ENCODE results near the gene USP5. TPM values are rescaled to one million over a fixed set of nuclear protein-coding genes. Genes with fewer than 3 reads are reported as not detected.

The USP5 gene
- polyA plus RNA-seq, 3 donors, result 28.0 to 32.4 (median 29.9) TPM

DNA sequence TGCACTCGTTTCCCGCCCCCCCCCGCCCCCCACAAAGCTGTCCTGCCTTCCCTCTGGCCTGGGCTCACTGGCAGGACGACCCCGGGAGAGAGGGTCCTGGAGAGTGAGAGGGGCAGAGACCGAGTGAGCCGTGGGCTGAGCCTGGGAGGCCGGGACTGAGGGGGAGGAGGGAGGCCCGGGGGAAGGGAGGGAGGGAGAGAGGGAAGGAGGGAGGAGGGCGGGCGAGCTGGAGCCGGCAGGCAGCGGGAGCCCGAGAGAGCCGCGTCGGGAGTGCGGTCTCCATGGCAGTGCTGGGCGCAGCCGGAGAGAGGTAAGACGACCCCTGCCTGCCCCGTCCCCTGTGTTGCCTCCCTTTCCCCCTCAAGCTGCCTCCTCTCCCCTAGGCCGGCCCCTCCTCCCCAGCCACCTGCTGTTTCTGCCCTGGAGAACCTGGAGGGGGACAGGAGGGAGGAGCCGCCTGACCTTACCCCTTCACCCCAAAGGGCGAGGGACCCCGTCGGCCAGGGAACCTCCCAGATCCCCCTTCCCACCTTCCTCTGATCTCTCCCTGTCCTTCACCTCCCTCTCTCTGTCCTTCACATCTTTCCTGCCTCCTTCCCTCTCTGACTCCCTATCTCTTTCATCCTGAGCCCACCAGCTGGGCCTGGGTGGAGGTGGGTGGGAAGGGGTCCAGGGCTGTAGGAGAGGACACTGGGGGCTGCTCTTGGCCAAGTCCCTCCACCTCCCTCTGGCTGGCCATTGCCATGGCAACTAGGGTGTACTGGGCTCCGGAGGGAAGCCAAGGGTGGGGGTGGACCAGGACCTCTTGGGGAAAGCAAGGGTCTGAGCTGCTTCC is 30.1 kb upstream of the USP5 start, which contains the start of gene GPR162:
Gene GPR162 (plus strand): TSS at position 231 of the 835 bp plus-strand sequence. CDS start 2,078 bp downstream, outside the sequence.
- Mint-ChIP-seq H3K4me1 (peaks cover 36% of the 10 kb centered on the region), H3K27ac (peak within 1 kb of the TSS; percentile 62 to 91 (median 89)), H3K4me3 (peak within 1 kb of the TSS; percentile 82 to 93), H3K9me3 (peaks cover 0 to 2% (median 0%) of the 10 kb centered on the region in 7 donors), H3K36me3 (peaks cover 44 to 52% of the 10 kb centered on the region in 2 donors), H3K27me3 (ENCODE audit: low read depth in 3 of 3) (peaks cover 15 to 28% (median 17%) of the 10 kb centered on the region in 3 donors)
- peak in 1 of 3 donors; percentile 28 for DNase-seq
- H3K27ac ChIP-seq (ENCODE audit: low read depth in 1 of 2, low read length in 2 of 2), result peak within 1 kb of the TSS; percentile 50 to 63
- peak within 1 kb of the TSS; percentile 57 for H3K9ac ChIP-seq (ENCODE audit: insufficient read depth, low read length, poor library complexity, severe bottlenecking)
- 0% methylated on average over 15 of the region's 28 CpGs for WGBS (ENCODE audit: insufficient coverage)
- no peaks in the 10 kb centered on the region for H3K9me3 ChIP-seq (replicated peaks in 1 of 2; ENCODE audit: control insufficient read depth in 1 of 2, insufficient read depth in 1 of 2, low read length in 2 of 2)
- intact Hi-C loops (cut with micrococcal nuclease), result loop anchor here in 1 of 2 donors (2.0 to 5.0 kb wide), 2 partner anchors 67 to 205 kb away; no protein-coding TSS in a partner anchor
- TF ChIP-seq CTCF (IDR thresholded peaks at IDR 0.05), result no peak
- peak within 1 kb of the TSS; percentile 88 for H3K4me2 ChIP-seq (replicated peaks; ENCODE audit: extremely low read depth, low read length, poor library complexity, severe bottlenecking)
- peaks cover 31 to 35% of the 10 kb centered on the region in 2 donors for H3K36me3 ChIP-seq (replicated peaks in 1 of 2; ENCODE audit: control insufficient read depth in 1 of 2, insufficient read depth in 2 of 2, low read length in 2 of 2)
- peaks cover 43% of the 10 kb centered on the region for H4K20me1 ChIP-seq (ENCODE audit: insufficient read depth, low read length)
- H3K79me2 ChIP-seq (ENCODE audit: insufficient read depth, low read length), result peaks cover 5% of the 10 kb centered on the region
- peaks cover 20 to 37% of the 10 kb centered on the region in 2 donors for H3K4me1 ChIP-seq (ENCODE audit: control insufficient read depth in 1 of 2, insufficient read depth in 2 of 2, low read length in 2 of 2)
- H3K27me3 ChIP-seq (ENCODE audit: control insufficient read depth in 2 of 2, insufficient read depth in 2 of 2, low read length in 2 of 2), result peaks cover 0 to 16% of the 10 kb centered on the region in 2 donors
- peak within 1 kb of the TSS; percentile 74 for H2AFZ ChIP-seq (ENCODE audit: insufficient read depth, low read depth, low read length, poor library complexity, severe bottlenecking)
- H3K4me3 ChIP-seq (replicated peaks in 1 of 3; ENCODE audit: low read depth in 2 of 3, low read length in 3 of 3), result peak within 1 kb of the TSS; percentile 52 to 80 (median 61)

DNA sequence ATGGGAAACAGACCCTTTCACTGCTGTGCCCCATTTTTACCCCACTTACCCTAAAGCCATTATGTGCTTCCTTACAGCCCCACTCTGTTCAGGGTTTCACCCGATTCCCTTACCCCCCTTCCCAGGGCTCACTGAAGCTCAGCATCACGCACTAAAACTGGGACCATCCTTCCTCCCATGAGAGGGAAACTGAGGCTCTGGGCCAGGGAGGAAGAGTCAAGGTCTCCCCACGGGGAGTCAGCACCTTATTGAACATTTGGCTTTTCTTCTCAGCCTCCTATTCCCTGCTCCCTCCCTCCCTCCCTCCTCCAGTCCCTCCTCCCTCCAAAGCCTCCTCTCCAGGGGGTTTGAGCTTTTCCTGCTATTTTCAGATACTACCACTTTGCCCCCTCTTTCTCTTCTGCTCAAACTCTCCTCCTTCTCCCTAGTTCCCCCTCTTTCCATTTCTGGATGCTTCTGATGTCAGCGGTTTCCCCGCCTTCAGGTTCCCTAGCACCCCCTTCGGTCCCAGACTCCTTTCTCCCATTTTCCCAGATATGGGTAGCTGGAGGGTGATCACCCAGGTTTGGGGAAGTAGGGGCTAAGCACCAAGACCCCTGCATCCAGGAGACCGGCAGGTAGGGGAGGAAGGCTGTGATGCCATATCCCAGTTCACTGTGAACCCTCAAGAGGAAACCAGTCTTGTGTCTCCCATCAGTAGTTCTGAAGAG is 29.4 kb upstream of the USP5 start:
- H3K9ac ChIP-seq (ENCODE audit: insufficient read depth, low read length, poor library complexity, severe bottlenecking), result no peak overlapping the region
- intact Hi-C loops (cut with micrococcal nuclease), result loop anchor here in 1 of 2 donors (2.0 to 5.0 kb wide), 2 partner anchors 68 to 205 kb away; no protein-coding TSS in a partner anchor
- DNase-seq, result no peak
- no peak overlapping the region for H2AFZ ChIP-seq (ENCODE audit: insufficient read depth, low read depth, low read length, poor library complexity, severe bottlenecking)
- peak overlapping the region; percentile 88 for H3K4me2 ChIP-seq (replicated peaks; ENCODE audit: extremely low read depth, low read length, poor library complexity, severe bottlenecking)
- peaks cover 46% of the 10 kb centered on the region for H4K20me1 ChIP-seq (ENCODE audit: insufficient read depth, low read length)
- H3K4me3 ChIP-seq (replicated peaks in 1 of 3; ENCODE audit: low read depth in 2 of 3, low read length in 3 of 3), result peak overlapping the region in 2 of 3 experiments; percentile 61 to 80
- peaks cover 23 to 27% of the 10 kb centered on the region in 2 donors for H3K36me3 ChIP-seq (replicated peaks in 1 of 2; ENCODE audit: control insufficient read depth in 1 of 2, insufficient read depth in 2 of 2, low read length in 2 of 2)
- peaks cover 41% of the 10 kb centered on the region for H3K4me1 Mint-ChIP-seq
- no peaks in the 10 kb centered on the region for H3K9me3 ChIP-seq (replicated peaks in 1 of 2; ENCODE audit: control insufficient read depth in 1 of 2, insufficient read depth in 1 of 2, low read length in 2 of 2)
- H3K4me3 Mint-ChIP-seq, result peak overlapping the region; percentile 82 to 93
- H3K36me3 Mint-ChIP-seq, result peaks cover 46 to 48% of the 10 kb centered on the region in 2 donors
- H3K9me3 Mint-ChIP-seq, result peaks cover under 1 to 4% (median 2%) of the 10 kb centered on the region in 7 donors
- H3K27me3 Mint-ChIP-seq (ENCODE audit: low read depth in 3 of 3), result peaks cover 23 to 36% (median 25%) of the 10 kb centered on the region in 3 donors
- peaks cover 5% of the 10 kb centered on the region for H3K79me2 ChIP-seq (ENCODE audit: insufficient read depth, low read length)
- TF ChIP-seq CTCF (IDR thresholded peaks at IDR 0.05), result no peak
- peak overlapping the region in 2 of 7 donors; percentile 50 to 79 for H3K27ac Mint-ChIP-seq
- peaks cover 0 to 24% of the 10 kb centered on the region in 2 donors for H3K27me3 ChIP-seq (ENCODE audit: control insufficient read depth in 2 of 2, insufficient read depth in 2 of 2, low read length in 2 of 2)
- H3K27ac ChIP-seq (ENCODE audit: low read depth in 1 of 2, low read length in 2 of 2), result no peak overlapping the region
- WGBS (ENCODE audit: insufficient coverage), result 100% methylated on average over 1 of the region's 7 CpGs
- H3K4me1 ChIP-seq (ENCODE audit: control insufficient read depth in 1 of 2, insufficient read depth in 2 of 2, low read length in 2 of 2), result peaks cover 24 to 43% of the 10 kb centered on the region in 2 donors

All from CD14-positive monocyte (primary cell).